HEK293T (cell line): ENCODE data around the gene GALC.

Experiments
- FOXK2 ChIP-seq: fragments of 450-650 bp; IDR thresholded peaks from 2 replicates; pipeline ENCODE4 v1.6.1; 2016; ENCODE audit warnings: mild to moderate bottlenecking
- L3MBTL2 ChIP-seq: fragments of 450-650 bp; conservative IDR thresholded peaks from 2 replicates; pipeline ENCODE4 v1.6.1; 2016; ENCODE audit warnings: mild to moderate bottlenecking
- SP1 ChIP-seq: fragments of 450-650 bp; IDR thresholded peaks from 2 replicates; pipeline ENCODE4 v1.6.1; 2017
- TARDBP ChIP-seq: fragments of 450-650 bp; IDR thresholded peaks from 2 replicates; pipeline ENCODE4 v1.6.1; 2016

GRCh38 chr14:88040146-88040545 lies 47.2 kb upstream of the GALC start:
- TF ChIP-seq TARDBP (no peak), SP1 (no peak), FOXK2 (no peak), L3MBTL2 (no peak)
